Mesothelial cell of epicardium (in vitro differentiated cells): ENCODE measurements around the gene HTRA3. TPM values are rescaled to one million over a fixed set of nuclear protein-coding genes. Genes with fewer than 3 reads are reported as not detected.
A peak's percentile ranks its signal among the peaks of the same experiment; 100 is the strongest.

Experiments used
- DNase-seq, 2 experiments: peaks; one replicate each; pipeline ENCODE4 v3.0.0; 2021; ENCODE audit warnings: low spot score in 2 of 2; ENCODE audit not compliant: unreplicated experiment in 2 of 2
- H3K27ac Mint-ChIP-seq: 2 replicates; pipeline ENCODE4 v1.8.0; 2021; ENCODE audit warnings: mixed read lengths
- H3K27me3 Mint-ChIP-seq: 2 replicates; pipeline ENCODE4 v1.8.0; 2021; ENCODE audit warnings: low read depth, mixed read lengths
- H3K36me3 Mint-ChIP-seq: 2 replicates; pipeline ENCODE4 v1.8.0; 2021; ENCODE audit warnings: mixed read lengths
- H3K4me1 Mint-ChIP-seq: 2 replicates; pipeline ENCODE4 v1.8.0; 2021; ENCODE audit warnings: mixed read lengths
- H3K4me3 Mint-ChIP-seq: 2 replicates; pipeline ENCODE4 v1.8.0; 2021; ENCODE audit warnings: mild to moderate bottlenecking, moderate library complexity, mixed read lengths
- H3K9me3 Mint-ChIP-seq: 2 replicates; pipeline ENCODE4 v1.8.0; 2021; ENCODE audit warnings: mixed read lengths
- total RNA-seq: library from RNA; stranded (reverse); gene quantifications from 3 replicates; pipeline ENCODE4 v1.2.1, GENCODE V29; 2021
- TF ChIP-seq, protein P1 (sequence below): fragments of 200-600 bp; sonication (generic); IDR thresholded peaks from one replicate; pipeline ENCODE4 v1.5.0; 2021; ENCODE audit warnings: antibody characterized with exemption; ENCODE audit not compliant: unreplicated experiment

The HTRA3 gene
- total RNA-seq, 1 donor from 2014 or later, result 26.2 TPM

DNA sequence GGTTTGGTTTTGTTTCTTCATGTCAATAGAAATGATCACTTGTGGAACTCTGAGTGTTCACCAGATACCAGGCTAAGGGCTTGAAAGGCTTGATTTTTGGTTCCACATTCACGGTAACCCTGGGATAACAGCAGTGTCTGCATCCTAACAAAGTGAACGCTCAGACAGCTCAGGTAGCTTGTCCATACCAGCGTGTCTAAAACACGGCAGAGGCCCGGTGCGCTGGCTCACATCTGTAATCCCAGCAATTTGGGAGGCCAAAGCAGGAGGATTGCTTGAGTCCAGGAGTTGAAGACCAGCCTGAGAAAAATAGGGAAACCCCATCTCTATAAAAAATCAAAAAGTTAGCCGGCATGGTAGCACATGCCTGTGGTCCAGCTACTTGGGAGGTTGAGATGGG, 49.0 kb downstream of the HTRA3 start:
- peak overlapping the region; percentile 23 for H3K27ac Mint-ChIP-seq
- peak in 1 of 2 experiments; percentile 25 for DNase-seq

DNA sequence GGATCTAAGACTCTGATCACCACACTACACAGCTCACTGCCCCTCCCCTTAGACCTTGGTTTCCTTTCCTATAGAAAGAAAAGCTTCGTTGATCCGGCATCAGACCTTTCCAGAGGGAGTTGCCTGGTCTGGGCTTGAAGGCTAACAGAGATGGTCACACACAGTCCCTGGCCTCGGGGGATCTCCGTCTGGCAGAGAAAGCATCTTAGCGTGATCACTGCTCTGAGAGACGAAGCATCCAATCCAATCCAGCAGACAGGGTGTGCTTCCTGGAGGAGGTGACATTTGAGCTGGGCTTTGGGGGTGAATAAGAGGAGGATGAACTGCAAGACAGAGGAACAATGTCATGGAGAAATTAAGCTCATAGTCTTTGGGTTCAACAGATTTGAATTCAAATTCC, 49.5 kb downstream of the HTRA3 start:
- Mint-ChIP-seq H3K27ac (no peak overlapping the region), H3K27me3 (no peaks in the 10 kb centered on the region), H3K9me3 (peaks cover 14% of the 10 kb centered on the region), H3K36me3 (peaks cover 2% of the 10 kb centered on the region), H3K4me1 (peaks cover 49% of the 10 kb centered on the region), H3K4me3 (no peak overlapping the region)
- TF ChIP-seq, protein P1, sequence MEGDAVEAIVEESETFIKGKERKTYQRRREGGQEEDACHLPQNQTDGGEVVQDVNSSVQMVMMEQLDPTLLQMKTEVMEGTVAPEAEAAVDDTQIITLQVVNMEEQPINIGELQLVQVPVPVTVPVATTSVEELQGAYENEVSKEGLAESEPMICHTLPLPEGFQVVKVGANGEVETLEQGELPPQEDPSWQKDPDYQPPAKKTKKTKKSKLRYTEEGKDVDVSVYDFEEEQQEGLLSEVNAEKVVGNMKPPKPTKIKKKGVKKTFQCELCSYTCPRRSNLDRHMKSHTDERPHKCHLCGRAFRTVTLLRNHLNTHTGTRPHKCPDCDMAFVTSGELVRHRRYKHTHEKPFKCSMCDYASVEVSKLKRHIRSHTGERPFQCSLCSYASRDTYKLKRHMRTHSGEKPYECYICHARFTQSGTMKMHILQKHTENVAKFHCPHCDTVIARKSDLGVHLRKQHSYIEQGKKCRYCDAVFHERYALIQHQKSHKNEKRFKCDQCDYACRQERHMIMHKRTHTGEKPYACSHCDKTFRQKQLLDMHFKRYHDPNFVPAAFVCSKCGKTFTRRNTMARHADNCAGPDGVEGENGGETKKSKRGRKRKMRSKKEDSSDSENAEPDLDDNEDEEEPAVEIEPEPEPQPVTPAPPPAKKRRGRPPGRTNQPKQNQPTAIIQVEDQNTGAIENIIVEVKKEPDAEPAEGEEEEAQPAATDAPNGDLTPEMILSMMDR, result no peak
- peak in 1 of 2 experiments; percentile 8 for DNase-seq

More for the DNA sequence above, 49.0 kb downstream of the HTRA3 start:
- Mint-ChIP-seq H3K9me3 (peaks cover 16% of the 10 kb centered on the region), H3K36me3 (peaks cover 5% of the 10 kb centered on the region), H3K4me3 (no peak overlapping the region), H3K27me3 (no peaks in the 10 kb centered on the region), H3K4me1 (peaks cover 49% of the 10 kb centered on the region)
- TF ChIP-seq, protein P1, result no peak

DNA sequence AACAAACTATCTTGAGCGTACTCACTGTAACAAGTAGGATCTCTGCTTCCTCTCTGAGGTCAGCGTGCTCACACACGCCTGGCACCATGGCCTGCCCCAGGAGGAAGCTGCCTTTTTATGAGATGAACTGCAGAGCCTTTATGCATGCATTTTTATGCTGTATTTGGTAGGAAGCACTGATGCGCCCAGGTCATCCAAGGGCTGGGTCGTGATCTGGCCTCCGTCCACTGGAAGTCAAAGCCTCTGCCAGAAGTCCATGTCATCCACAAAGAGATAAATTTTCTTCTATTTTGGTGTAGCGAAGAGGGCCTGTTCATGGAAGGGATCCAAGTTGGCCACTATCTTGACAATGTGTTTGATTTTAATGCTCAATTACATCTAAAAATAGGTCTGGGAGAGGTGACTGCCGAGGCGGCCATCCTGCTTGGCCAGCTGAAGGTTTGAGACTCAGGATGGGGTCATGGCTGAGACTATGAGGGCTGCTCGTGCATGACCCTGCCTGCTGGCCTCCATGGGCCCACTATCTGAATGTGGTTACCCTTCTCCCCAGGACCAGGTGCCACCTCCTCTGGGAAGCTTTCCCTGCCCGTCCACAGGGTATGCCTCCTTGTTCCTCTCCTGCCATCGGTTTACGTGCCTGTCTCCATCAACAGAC, 50.3 kb downstream of the HTRA3 start:
- H3K27me3 Mint-ChIP-seq, result no peaks in the 10 kb centered on the region
- peaks cover 49% of the 10 kb centered on the region for H3K4me1 Mint-ChIP-seq
- H3K27ac Mint-ChIP-seq, result no peak overlapping the region
- peaks cover 16% of the 10 kb centered on the region for H3K9me3 Mint-ChIP-seq
- peaks cover 4% of the 10 kb centered on the region for H3K36me3 Mint-ChIP-seq
- TF ChIP-seq, protein P1, result no peak
- H3K4me3 Mint-ChIP-seq, result no peak overlapping the region
- peak; percentile 9 to 33 for DNase-seq

DNA sequence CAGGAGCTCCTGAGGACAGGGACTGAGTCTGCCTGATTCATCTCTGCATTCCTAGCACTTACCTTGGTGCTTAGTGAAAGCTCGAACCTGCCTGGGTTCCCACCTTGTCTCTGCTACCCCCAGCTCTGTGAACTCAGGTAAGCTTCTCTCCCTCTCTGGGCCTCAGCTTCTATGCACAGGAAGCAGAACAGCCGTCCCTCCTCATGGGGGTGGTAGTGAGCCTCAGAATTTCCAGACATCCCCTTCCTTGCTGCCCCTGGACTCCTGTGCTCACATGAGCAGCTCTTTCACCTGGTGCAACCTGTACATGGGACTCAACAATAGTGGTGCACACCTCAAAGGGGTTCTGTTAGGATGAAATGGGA, 50.8 kb downstream of the HTRA3 start:
- Mint-ChIP-seq H3K4me1 (peaks cover 44% of the 10 kb centered on the region), H3K27ac (no peak overlapping the region), H3K9me3 (peaks cover 16% of the 10 kb centered on the region), H3K36me3 (peaks cover 4% of the 10 kb centered on the region), H3K4me3 (no peak overlapping the region), H3K27me3 (no peaks in the 10 kb centered on the region)
- peak in 1 of 2 experiments; percentile 26 for DNase-seq
- TF ChIP-seq, protein P1, result no peak

DNA sequence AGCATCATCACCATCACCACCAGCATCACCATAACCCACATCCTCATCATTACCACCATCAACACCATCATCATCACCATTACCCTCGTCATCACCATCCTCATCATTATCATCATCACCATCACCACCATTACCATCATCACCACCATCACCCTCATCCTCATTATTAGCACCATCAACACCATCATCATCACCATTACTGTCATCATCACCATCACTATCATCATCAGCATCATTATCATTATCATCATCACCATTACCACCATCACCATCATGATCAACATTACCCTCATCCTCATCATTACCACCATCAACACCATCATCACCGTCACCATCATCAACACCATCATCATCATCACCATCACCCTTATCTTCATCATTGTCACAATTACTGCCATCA, 51.7 kb downstream of the HTRA3 start:
- Mint-ChIP-seq H3K27ac (no peak overlapping the region), H3K36me3 (peaks cover 4% of the 10 kb centered on the region), H3K9me3 (peaks cover 16% of the 10 kb centered on the region), H3K27me3 (no peaks in the 10 kb centered on the region), H3K4me1 (peaks cover 36% of the 10 kb centered on the region), H3K4me3 (no peak overlapping the region)
- TF ChIP-seq, protein P1, result no peak
- no peak for DNase-seq

DNA sequence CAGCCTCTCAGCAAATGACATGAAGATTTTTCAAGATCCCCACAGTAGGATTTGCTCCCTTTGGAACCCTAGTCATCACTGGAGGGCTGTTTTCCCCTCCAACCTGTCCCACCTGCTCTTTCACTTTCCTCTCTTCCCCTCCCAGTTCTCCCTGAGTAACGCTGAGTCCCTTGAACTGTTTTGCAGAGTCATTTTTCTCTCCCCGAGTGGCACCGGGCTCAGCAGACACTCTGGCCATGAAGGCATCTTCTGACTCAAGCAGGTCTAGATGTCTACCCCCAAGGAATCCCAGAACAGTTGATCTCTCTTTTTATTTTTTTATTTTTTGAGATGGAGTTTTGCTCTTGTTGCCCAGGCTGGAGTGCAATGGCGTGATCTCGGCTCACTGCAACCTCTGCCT, 52.2 kb downstream of the HTRA3 start:
- TF ChIP-seq, protein P1, result no peak
- Mint-ChIP-seq H3K27me3 (no peaks in the 10 kb centered on the region), H3K36me3 (peaks cover 4% of the 10 kb centered on the region), H3K9me3 (peaks cover 21% of the 10 kb centered on the region), H3K4me3 (no peak overlapping the region), H3K27ac (no peak overlapping the region), H3K4me1 (peaks cover 30% of the 10 kb centered on the region)
- DNase-seq, result peak in 1 of 2 experiments; percentile 1
